Stimulated activated CD4-positive, alpha-beta T cell treated with anti-CD3 and anti-CD28 coated beads, Interleukin-1b, Interleukin-23, amount 100 ng/mL, for 4 hours (primary cell): ENCODE data around the gene NAA80.

Experiments
- DNase-seq, 2 donors: peaks; one replicate each; pipeline ENCODE4 v3.0.0-alpha.2; 2020; ENCODE audit warnings: low read depth in 2 of 2

The NAA80 gene

DNA sequence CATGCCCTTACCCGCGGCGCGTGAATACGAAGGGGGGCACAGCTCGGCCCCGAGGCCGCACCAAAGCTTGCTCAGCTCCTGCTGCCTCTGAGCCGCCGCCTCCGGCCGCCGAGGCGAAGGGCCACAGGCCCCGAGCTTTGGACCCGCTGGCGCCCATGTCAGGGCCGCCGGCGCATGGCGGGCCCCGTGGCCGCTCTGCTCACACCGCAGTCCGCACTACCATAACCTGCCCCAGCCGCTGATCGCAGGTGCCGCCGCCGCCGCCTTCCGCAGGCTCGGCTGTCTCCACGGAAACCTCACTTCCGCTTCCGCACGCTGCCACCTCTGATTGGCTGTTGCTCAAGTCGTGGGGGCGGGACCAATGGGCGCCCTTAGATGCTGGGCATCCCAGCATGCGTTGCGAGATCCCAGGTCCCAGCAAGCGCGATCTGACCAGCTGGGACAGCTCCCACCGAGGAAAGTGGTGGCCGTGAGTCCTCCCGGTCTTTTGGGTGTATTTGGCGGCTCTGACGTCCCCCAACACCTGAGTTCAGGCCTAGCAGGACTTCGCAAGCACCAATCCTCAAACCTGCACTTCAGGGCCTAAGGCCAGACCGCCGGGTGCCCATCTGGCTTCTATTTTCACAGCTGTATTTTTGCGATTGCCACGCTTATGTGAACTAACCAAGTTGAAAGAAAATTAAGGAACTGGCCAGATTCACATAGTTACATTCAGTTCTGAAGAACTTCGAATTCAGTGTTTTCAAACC, 28.9 kb upstream of the NAA80 start, which contains the start of gene TUSC2:
Gene TUSC2 (minus strand): TSS at position 281 of the 749 bp plus-strand sequence. CDS start 124 bp downstream, at position 157.
- DNase-seq: peak; percentile 88 to 89

GRCh38 chr3:50327129-50327528, 27.9 kb upstream of the NAA80 start:
- no peak for DNase-seq

GRCh38 chr3:50326182-50326541, 27.0 kb upstream of the NAA80 start:
- DNase-seq: no peak

DNA sequence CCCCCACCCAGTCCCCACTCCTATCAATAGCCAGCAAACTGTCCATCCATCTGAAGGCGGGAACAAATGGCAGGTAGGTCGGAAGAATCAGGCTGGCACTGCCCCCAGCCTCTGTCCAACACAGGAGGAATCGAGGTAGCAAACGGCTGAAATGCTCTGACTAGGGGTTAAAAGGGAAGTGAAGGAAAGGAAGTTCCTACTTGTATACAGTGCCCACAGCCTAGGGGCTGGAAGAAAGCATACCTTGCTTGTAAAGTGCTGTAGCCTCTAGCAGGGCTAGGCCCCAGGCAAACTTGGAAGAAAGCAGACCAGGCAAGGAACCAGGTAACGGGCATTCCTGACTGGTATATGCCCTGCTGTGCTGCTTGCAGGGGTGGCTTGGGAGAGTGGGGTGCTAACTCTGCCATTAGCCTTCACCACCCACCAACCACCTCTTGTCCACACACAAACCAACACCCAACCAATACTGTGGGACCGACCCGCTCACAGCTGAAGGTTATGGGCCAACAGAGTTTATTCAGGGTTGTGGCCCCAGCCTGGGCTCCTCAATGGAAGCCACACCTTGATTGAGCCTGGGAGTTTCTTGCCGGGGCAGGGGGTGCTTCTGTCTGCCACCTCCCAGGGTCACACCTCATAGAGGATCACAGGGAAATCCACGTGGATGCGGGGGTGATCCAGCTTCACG, 26.4 kb upstream of the NAA80 start:
- no peak for DNase-seq

DNA sequence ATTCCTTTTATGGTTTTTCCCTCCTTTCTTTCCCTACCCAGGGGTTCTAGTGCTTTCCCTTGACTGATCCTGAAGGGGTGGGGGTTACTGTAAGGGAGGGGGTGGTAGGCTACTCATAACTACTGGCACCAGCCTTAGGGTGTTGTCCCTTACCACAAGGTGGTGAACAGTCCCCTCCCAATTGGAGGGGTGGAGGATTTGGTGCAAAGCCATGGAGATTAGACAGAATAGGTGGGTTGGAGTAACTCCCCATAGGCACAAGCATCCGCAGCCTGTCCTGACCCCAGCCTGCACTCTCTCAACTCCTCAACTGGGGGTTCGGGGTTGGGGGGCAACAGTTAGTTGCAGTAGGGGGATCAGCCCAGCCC, 25.9 kb upstream of the NAA80 start:
- no peak for DNase-seq

DNA sequence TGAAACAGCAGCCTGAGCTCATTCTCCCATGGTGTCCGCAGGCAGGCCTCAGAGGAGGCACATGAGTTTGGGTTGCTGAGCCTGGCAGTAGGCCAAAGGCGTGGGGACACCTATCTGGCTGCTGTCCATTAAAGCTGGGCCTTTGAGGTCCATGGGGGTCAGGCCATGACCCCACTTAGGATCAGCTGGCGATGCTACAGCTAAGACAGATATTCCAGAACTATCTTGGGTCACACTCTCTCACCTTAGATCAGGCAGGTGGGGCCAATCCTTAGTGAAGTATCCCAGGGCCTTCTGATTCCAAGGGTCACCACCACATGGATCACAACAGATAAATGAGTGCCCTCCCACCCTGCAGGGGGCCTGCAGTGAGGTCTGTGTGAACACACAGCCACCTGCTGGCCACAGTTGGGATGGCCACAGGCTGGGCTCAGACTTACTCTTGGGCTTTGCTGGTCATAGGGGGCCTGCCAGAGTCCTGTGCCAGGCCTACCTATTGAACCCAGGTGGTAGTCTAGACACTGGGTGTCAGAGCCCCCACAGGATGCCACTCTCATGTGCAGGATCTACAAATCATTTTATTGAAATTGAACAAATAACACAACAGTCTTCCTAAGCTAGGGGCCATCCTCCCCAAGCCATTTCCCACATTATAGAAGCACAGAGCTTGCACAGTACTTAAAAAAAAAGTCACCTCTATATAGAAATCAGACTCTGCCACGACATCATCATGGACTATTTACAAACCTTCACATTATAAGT, 25.3 kb upstream of the NAA80 start:
- DNase-seq: peak in 1 of 2 donors; percentile 62

DNA sequence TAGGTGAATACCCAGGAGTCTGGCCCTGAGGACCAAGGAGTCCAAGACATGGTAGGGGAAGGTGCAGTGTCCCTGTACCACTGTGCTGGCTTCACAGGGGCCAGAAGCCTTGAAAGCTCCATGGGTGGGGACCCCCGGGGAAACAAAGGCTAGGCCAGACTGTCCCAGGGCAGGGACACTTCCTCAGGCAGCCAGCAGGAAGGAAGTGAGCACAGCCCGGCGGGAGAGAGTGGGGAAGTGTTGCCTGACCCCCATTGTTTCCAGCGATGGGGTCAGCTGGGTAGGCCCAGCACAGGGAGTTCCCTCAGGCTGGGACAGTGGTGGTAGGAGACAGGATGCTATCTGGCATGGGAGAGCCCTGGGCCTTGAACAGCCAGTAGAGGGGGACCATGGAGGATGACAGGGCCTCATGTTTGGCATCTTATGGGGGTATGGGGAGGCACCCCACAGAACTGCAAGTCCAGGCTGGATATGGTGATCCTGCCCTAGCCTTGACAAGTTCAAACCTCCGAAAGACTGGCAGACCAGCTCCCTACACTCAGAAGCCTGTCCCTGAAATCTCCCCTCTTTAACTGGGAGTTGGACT, 24.5 kb upstream of the NAA80 start:
- DNase-seq: no peak

DNA sequence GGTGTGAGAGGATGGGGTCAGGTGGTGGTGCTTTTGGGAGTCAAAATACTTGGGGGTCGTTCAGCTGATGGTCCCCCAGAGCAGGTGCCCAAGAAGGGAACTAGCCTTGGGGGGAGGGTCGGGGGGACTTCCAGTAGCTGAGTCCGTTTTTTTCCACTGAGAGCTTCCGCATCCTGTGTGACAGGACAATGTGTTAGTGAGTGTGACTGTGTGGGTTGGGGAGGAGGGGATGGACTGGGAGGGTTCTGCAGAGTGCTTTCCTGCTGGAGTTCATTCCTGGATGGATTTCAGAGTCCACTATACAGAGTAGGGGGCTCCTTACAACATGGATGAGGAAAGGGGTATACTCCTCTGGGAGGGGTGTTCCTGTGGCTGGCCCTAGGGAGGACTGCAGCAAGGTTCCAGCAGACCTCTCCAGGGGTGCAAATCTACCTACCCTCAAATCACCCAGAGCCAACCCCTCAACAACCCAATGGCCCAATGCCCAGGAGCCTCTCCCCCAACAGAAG, 23.9 kb upstream of the NAA80 start:
- no peak for DNase-seq

GRCh38 chr3:50322386-50323091, 23.3 kb upstream of the NAA80 start, which contains the start of gene HYAL2:
TSS of gene HYAL2 (minus strand) at chr3:50322745. CDS start at chr3:50320489, 2,256 bp downstream.
- DNase-seq: no peak

DNA sequence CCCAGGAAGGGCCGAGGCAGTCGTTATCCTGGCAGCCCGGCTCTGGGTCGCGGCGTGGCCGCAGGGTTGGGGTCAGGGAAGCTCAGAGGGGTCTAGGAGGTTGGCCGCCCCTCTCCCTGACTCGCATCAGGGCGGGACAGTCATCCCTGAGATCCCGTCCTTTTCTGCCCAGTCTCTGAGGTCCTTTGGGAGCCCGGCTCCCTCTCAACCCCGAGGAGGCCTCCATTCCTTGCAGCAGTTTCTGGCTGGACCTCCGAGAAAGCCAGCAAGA, 22.8 kb upstream of the NAA80 start:
- DNase-seq: no peak

- peak; percentile 68 to 75 for DNase-seq
These were observed 22.3 kb upstream of the NAA80 start for GRCh38 chr3:50321336-50322114.

DNA sequence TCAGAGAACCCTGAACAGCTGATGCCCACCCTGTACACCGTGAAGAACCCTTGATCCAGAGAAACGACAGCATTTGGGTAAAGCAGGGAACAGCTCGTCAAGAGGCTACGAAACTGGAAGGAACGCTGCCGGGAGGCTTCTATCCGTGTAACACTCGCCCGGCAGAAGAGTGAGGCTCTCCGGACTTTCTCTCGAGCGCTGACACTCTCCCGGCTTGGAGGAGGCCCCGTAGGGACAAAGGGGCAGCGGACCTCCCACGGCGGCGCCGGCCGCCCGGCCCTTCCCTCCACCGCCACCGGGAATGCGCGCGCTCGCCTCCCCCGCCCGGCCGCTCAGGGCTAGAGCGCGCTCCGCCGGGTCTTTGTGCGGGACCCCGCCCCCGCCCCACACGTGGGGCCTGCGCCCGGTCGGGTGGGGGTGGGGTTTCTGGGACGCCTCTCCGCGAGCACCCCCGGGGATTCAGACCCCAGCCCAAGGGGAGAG, 21.7 kb upstream of the NAA80 start:
- peak; percentile 54 to 63 for DNase-seq

- DNase-seq: no peak
These were observed 20.9 kb upstream of the NAA80 start for GRCh38 chr3:50319894-50320625.

- no peak for DNase-seq
These were observed 20.1 kb upstream of the NAA80 start for GRCh38 chr3:50319181-50319893.

GRCh38 chr3:50318615-50319014, 19.4 kb upstream of the NAA80 start:
- no peak for DNase-seq

DNA sequence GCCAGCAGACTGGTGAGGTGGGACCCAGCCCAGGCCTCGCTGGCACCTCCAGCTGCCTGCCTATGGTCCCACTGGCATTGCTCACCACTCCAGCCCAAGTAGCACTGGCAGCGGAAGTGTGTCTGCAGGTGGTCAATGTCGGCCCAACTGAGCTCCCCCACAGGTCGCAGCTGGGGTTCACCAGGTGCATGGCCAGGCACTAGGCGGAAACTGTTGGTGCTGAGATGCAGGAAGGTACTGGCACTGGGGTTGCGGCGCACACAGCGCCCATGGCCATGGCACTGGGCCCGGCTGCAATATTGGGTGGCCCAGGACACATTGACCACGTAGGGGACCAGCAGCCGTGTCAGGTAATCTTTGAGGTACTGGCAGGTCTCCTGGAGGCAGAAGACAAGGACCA, 19.0 kb upstream of the NAA80 start:
- DNase-seq: no peak

DNA sequence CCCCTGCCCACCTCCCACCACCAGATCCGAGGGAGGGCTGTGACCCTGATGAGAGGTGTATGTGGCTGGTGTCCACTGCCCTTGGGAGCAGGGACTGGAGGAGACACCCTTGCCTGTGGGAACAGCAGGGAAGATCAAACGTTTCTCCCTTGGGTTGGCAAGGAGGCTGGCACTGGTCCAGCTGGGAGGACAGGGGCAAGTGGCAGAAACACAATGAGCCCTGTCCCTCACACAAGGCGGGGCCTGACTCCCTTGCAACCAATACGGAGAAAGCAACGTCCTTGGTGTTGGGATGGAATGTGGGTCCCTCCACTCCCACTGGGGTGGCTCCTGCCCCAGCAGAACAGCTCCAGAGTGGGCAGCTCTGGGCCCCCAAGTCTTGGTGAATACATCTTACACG, 18.1 kb upstream of the NAA80 start:
- DNase-seq: no peak

DNA sequence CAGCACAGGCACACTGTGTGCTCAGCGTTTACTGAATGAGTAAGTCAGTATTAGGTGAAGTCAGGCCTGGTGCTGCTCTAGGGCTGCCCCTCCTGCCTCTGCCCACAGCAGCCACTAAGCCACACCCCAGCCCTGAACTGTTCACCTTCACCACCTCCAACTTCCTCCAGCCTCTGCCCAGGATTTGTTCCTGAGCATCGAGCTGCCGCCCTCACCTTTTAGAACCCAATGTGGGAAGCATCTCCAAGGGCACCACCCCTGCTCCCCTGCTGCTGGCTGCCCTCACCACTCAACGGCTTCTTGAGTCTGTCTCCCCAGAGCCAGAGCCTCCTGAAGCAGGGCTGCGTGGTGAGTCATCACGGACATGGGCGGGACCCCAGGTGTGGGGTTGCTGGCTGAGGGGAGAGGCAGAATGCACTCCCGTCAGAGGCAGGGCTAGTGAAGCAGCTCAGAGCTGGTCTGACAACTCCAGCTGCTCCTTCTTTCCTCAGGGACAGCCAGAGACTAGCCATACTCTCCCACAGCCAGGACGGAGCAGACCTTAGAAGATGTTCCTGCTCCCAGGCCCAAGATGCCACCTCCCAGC, 17.5 kb upstream of the NAA80 start:
- DNase-seq: peak in 1 of 2 donors; percentile 54

- DNase-seq: no peak
These were observed 15.6 kb upstream of the NAA80 start for GRCh38 chr3:50314816-50315215.
